ENCODE results near the gene FAM240B.

Gene FAM240B

DNA sequence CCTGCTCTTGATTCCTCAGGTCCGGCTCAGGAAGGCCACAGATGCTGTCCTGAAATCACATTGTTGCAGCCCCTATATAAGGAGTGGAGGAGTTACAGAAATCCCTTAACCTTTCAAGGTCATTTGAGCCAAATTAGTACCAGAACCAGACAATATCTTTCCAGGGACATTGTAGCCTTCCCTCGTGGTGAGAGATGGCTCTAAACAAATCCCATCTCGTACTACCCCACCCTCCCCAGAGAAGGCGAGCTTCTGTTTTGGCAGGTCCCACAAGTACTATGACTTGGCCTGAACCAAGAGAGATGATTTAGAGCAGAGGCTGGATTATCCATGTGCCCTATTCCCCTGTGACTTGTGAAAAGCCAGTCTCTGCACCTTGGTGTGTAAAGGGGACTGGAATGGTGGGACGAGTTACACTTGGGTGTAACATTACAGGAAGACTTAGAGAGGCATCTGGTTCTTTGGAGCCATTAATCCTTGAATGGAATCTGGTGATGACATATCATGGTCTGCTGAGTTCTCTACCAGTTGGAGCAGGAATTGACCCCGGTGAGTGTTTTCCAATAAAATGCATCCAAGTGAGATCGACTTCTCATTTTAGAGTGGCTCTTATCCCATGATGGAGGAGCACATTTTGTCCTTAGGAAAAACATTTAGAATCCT, at the start of gene FAM240B:
TSS of gene FAM240B (minus strand) at position 51 of the 663 bp plus-strand sequence. CDS start 16,134 bp downstream, outside the sequence.
- no peak for DNase-seq (ENCODE audit: low spot score)

DNA sequence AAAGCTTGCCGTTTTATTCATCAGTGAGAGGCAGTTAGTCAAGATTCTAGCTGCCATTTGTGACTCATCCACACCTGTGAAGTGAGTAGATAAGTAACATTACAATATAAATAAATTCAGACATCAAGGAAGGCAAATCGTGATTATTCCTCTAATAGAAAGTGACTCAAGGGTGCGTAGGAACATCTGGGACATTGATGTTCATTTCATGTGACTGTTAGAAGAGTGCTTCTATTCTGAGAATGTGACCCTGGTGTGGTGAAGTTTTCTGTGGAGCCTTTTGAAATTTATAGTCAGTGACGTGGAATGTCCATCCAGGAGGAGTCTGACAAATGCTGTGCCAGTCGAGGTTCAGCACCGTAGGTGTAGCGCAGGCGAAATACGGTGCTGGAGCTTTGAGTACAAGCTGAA, 48.4 kb upstream of the FAM240B start:
- no peak for DNase-seq (ENCODE audit: low spot score)

DNA sequence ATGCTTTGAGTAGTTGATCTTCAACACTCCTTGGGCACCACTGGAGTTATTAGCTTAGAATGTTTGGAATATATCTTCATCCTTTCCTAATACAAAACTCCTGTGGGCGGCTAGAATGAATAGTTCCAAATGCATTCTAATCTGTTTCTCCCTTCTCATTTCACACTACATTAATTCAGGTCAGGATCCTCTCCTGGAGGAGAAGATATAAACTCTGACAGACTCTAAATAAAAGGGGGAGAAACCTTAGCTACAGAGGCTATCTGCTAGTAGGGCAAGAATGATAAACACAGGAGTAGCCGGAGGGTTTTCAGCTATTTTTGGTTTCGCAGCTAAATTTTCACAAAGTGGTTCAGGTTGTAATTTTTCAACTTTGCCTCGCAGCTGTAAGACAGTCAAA, 45.2 kb upstream of the FAM240B start:
- DNase-seq (ENCODE audit: low spot score): no peak

DNA sequence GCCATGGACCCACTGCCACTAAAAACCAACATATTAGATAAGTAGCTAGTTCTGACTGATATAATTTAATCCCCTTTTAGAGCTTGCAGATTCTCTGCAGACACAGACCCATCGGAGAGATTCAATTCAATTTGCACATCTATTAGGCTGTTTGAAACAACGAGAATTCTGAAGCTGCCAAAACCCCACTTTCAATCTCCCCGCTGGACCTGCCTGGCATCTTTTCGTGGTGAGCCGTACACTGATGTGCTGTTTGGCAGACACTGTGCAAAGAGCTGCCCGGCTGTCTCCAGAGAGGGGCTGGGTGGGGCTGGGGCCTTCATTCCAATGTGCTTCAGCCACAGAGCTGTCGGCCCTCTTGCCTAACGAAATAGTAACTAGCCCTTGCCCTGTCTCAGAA, 42.1 kb upstream of the FAM240B start:
- DNase-seq (ENCODE audit: low spot score): no peak

DNA sequence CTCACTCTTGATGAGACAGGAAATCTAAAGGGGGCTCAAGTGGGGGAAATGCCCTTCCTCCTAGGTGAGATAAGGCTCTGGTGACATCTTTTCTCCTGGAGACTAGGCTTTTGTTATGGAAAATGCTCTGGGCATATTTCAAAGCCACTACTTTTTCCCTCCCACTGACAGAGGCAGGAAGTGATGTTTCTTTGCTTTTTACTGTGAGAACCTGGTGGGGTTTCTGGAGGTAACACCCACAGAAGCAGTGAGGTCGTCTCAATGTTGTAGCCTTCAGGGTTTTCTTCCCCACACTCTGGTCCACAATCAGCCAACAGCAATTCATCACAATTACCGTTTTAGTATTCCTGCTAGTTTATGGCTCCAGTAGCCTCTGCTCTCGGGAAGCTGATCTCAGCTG, 41.4 kb upstream of the FAM240B start:
- no peak for DNase-seq (ENCODE audit: low spot score)

DNA sequence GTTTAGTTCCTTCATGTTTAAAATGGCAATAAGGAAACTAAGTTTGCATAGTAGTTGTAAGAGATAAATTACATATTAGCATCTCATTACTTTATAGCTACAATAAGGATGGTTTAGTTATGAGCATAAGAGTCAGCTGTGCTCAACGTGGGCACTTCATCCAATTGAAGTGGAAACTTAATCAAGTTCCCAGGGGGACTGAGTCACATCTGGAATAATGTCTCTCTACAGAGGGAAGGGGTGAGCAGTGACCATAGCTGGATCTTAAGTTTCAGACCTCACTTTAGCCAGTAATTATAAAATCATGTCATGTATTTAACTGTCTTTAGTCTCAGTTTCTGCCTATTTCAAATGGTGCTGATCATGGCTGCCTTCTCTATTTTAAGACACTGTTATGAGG, 36.8 kb upstream of the FAM240B start:
- DNase-seq (ENCODE audit: low spot score): no peak

DNA sequence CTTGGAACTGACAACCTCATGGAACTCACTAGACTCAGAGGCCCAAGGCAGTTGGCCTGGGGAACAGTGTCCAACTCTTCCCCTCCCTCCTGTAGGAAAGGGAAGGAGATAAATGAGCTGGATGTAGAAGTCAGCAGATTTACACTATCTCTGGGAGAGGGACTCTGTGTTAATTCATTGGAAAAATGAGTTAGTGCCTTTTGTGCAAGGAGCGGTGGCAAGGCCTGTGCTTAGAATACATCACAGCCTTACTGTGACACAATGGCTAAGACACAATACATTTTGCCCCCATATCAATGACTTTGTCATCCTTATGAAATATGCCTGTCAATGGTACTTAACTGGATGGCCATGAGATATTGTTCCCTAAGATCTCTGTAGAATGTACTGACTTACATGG, 28.0 kb upstream of the FAM240B start:
- DNase-seq (ENCODE audit: low spot score): no peak

DNA sequence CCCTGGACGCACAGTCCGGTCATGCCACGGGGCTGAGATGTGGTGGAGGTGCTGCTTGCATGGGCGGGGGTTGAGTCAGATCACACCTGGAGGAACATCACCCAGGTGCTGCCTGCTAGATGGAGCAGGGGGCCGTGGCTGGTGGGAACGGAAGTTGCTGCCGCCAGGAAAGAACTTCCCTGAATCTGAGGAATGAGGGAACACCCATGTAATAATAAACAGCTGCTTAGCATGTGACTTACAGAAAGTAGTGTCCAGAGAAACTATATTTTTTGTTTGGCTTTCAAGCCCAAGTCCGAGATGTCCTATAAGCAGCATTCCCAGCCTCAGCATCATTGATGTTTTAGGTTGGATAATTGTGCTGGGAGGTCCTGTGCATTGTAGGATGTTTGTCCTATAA, 27.1 kb upstream of the FAM240B start:
- no peak for DNase-seq (ENCODE audit: low spot score)

DNA sequence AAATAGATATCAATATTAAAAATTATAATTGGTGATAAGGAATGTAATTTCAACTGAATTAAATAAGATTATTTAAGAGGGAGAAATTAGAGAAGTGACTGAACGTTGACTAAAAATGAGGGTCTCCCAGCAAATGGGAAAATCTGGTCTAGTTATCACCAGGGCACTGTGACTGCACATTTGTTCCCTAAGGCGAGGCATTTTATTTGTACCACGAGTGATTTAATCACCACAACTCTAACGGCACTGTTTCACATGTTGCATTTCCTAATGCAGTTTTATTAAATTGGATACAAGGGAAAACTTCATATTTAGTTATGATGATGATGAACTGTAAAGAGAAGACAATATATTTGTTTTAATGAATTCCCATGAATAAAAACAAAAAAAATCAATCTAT, 26.4 kb upstream of the FAM240B start:
- DNase-seq (ENCODE audit: low spot score): no peak

DNA sequence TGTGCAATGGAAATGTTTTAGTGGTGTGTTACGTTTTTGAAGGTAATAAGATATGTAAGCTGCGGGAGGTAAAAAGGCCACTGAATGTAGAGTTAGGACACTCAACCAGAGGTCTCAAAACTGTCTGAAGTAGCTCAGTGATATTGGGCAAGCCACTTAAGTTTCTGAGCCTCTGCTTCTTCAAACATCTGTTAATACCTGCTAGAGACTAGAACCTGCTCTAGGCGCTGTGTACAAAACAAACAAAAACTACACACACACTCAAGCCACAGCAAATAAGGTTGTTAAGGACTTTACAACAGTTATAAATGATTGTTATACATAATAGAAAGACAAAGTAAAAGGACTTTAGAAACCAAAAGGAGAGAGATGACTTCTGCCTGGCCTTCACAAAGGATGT, 24.6 kb upstream of the FAM240B start:
- no peak for DNase-seq (ENCODE audit: low spot score)

DNA sequence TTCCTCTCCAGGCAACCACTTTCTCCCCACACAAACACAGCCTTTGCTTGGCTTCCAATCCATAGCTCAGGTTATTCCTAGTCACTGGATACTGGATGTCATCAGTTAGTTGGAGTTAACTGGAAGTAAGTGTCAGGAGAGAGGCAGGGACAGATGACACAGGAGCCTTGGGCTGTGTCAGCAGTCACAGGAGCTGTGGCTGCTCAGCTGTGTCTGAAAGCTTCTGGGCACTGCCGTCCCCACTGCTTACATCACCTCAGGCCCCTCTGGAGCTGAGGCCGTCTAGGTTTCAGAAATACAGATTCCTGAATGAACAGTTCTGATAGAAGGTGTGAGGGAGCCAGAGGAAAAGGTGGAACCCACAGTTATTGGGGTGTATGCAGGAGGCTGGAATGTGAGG, 17.3 kb upstream of the FAM240B start:
- DNase-seq (ENCODE audit: low spot score): no peak

DNA sequence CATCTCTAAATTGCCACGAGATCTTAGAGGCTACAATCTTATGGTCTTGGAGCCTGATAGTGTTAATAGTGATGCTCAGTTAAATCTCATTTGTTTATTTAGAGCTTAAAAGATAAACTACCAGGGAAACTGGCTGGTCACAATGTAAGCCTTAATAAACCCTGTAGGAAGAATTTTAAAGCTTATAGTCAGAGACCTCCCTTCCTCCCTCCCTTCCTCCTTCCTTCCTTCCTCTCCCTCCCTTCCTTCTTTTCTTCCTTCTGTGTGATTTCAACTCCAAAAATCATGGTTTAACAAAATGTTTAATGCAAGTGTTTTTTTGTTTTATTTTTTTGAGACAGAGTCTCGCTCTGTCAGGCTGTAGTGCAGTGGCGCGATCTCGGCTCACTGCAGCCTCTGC, 14.9 kb upstream of the FAM240B start:
- DNase-seq (ENCODE audit: low spot score): no peak

DNA sequence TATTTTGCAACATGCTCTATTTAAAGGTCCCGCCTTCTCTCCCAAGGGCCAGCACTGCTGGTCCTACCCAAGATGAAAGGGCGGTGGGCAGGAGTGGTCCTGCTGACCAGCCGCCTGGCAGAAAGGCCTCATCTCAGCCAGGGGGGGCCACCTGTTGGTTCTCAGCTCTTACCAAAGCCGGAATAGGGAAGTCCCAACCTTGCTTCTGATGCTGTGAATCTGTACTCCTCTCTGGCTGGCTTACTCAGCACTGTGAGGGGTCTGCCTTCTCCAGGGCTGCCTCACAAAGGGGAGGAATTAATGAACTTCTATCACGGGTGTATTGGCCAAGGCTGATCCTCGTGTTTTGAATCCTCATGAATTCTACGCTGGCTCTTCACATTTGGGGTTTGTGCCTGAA, 13.6 kb upstream of the FAM240B start:
- no peak for DNase-seq (ENCODE audit: low spot score)

DNA sequence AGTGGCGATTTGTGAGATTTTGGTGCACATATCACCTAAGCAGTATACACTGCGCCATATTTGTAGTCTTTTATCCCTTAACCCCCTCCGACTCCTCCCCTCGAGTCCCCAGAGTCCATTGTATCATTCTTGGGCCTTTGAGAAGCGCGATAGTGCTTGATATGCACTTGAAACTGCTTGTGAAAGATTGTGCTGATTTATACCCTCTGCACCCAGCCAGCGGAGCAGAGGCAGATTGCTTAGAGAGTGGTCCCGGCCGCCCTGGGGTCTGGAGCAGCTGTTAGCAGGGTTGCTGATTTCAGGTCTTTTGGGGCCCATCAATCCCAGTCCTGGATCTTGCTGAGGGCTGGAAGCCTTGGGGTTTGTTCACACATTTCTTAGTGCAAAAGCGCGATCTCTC, 13.0 kb upstream of the FAM240B start:
- DNase-seq (ENCODE audit: low spot score): no peak

DNA sequence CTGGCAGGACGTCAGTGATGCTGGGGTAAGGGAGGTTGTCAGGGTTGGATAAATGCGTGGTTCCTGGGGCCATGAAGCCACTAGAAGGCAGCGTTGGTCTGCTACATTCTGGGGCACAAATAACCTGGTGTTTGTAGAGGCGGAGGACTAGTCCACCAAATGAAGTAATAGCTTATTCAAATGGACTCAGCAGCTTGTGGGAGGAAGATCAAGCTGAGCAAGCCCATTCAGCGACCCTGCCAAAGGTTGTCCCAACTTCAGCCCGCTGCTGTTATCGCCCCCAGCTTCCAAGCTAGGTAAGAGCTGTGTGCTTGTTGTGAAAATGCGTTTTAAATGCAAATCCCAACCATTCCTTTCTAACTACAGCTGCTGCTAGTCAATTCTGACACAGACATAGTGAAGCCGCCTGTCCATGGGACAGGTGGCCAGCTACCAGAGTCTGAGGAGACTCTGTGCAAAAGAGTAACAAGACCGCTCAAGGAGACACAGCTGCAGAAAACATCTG, 7.6 kb upstream of the FAM240B start:
- DNase-seq (ENCODE audit: low spot score): no peak

DNA sequence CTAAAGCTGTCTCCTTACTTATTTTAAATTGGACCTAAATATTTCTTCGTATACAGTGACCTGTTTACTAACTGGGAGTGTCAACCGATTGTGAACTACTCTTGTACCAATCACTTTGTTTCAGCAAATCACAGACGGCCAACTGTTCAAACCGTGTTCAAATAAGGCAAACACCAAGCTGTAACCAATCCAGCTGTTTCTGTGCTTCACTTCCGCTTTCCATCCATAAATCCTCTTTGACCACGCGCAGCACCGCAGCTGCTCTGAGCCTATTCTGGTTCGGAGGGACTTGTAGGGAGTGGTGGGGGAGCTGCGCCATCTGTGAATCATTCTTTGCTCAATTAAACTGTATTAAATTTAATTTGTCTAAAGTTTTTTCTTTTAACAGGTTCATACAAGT, 4.8 kb upstream of the FAM240B start:
- DNase-seq (ENCODE audit: low spot score): no peak

DNA sequence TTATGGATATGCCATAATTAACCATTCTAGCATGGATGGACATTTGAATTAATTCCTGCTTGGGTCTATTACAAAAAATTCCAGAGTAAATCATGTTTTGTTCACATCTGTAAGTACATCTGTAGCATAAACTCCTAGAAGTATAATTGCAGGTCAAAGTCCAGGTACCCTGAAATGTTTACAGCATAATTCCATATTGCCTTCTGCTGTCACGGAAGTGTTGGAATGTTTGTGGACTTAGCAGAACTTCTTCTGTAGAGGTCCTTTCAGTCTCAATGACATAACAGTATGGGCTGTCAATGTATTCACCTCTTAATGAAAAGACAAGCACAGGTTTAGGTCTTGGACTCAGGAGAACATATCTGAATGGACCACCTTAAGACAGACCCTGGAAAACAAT, 1.8 kb downstream of the FAM240B start:
- no peak for DNase-seq (ENCODE audit: low spot score)

DNA sequence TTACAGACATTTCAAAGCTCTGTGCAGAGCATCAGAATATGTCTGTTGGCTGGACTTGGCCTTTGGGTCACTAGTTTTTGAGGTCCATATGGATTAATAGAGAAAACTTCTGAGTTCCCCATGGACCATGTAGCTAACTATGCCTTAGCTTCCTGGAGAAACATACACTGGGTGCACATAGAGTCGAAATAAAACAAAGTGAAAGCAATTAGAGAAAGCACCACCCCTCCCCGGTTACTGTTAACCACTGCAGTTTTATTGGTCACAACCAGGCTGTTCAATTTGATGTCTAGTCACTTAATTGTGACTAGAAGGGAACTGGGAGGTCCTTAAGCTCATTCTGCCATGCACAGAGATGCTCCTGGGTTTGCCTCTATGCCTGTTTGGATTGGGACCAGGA, 4.2 kb downstream of the FAM240B start:
- no peak for DNase-seq (ENCODE audit: low spot score)

DNA sequence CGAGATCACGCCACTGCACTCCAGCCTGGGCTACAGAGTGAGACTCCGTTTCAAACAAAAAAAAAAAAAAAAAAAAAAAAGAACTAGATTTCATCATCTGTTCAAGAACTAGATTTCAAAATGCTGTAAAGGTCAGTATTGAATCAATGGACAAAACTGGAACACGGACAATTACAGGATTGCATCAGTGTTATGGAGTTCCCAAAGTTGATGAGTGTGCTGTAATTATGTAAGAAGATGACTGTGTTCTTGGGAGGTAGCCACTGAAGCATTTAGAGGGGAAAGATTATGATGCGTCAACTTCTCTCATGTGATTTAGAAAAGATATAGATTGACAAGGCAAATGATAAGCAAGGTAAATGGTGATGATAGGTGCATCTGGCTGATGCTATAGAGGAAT, 6.5 kb downstream of the FAM240B start:
- no peak for DNase-seq (ENCODE audit: low spot score)

DNA sequence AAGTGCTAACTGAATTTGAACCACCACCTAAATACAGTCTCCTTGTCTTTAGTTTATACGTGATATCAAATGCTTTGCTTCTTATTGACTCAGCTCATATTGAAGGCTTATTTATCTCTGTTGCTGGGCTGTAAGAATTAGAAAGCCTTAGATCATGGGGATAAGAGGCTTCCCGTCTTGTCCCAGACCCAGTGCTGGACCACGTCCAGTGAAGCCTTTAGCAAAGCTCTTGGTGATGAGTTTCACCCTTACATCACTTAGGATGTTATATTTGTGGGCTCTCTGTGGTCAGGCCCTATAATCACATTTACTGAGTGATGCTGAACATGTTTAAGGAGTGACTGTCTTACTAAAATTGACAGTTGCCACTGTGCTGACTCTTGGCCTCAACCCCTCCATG, 11.2 kb downstream of the FAM240B start:
- no peak for DNase-seq (ENCODE audit: low spot score)

DNA sequence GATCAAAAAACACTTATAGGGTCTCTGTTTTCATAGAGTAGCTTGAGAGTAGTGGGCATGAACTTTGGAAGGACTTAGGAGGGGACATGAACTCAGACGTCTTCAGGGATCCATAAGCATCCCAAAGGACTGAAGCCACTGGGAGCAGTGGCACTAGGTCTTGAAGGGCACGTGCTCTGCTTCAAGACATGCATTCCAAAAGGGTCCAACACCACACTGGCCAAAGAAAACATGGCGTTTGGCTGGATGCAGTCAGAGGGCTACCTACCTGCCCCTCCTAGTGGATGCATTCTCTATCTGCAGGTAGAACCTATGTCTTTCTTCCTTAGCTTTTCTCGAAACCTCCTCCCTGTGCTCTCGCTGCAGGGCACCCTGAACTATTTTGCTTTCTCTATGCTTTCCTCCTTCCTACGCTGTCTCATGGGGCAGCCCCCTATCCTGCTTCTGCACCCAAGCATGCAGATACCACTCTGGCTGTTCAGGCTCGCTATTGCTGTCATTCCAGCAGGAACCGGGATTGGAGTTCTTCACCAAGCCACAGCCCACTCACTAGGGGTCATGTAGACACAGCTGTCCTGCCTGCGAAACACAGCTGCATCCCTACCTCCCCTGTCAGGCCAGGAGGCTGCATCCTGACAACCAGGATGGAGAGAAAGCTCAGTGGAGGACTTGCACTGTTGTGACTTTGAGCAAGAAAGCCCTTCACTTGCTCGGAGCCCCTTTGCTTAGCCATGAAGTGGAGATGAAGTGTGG, 11.9 kb downstream of the FAM240B start:
- no peak for DNase-seq (ENCODE audit: low spot score)

DNA sequence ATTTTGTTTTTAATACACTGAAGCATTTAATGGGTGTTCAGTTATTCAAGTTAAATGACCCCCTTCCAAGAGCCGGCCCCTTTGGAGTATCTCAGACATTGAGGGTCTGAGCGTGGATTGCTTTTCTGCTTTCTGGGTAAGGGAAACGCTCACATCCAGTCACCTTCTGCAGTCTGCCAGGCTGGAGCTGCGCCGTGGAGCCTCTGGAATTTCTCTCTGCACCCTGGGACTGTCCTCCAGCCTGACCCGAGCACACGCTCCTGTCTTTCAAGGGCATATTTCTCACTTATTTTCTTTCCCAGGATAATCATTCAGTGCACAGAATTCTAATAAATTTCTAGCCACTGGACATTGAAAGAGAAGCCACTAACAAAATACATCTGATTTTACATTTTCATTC, 13.4 kb downstream of the FAM240B start:
- DNase-seq (ENCODE audit: low spot score): no peak

DNA sequence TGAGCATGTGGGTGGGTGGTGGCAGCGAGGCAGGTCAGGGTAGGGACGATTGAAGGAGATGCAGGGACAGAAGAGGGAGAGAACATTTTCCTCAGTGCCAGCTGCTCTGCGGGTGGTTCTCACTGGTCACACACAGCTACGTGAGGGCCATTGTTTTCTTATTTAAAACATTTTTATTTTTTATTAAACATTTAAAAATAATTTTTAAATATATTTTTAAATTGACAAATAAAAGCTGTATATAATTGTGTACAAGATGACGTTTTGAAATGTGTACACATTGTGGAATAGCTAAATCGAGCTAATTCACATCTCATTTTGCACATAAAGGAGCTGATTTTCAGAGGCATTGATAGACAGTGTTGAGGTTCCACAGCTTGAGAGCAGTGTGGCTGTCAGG, 14.0 kb downstream of the FAM240B start:
- no peak for DNase-seq (ENCODE audit: low spot score)

DNA sequence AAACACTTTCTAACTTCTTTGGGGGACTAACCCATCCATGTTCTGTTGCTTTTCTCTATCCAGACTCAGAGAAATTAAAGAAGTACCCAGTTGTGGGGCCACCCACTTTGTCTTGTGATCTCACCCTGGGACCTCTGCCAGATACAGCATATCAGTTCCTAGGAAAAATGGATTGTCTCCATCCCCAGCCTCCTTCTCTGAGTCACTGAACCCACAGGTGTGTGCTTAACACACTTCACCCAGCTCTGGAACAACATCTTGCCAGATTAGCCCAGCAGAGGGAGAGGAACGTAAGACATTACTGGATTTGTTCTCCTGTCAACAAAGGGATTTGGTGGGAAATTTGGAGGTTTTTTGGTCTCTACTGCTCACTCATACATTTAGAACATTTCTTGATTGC, 19.2 kb downstream of the FAM240B start:
- DNase-seq (ENCODE audit: low spot score): no peak
